HCEC 1CT (cell line): ENCODE data around the gene ANKRD28.
"Not testable (repeated sequence)": the region's sequence is repeated elsewhere in the genome, so short reads cannot be mapped to it uniquely, and the experiment has no call there.

Experiments used
- DNase-seq: peaks from one replicate; pipeline ENCODE4 v3.0.0-alpha.2; 2017

The ANKRD28 gene

DNA sequence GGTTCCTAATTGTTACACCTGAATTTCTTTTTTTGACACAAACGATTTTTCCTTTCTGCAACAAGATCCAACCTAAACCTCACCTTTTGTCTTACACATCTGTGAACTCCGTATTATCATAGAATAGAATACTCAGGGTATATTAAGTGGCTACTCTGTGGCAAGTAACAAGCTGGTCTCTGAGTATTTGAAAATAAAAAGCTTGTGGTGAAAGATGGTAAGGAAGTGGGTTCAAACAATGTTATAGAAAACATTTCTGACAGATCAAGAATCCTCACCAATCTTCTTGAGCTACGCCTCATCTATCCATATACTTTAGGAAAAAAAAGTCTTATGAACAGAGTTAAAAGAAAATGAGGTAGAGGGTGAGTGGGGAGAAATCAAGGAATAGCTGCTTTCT is 3.5 kb upstream of the ANKRD28 start:
- no peak for DNase-seq

DNA sequence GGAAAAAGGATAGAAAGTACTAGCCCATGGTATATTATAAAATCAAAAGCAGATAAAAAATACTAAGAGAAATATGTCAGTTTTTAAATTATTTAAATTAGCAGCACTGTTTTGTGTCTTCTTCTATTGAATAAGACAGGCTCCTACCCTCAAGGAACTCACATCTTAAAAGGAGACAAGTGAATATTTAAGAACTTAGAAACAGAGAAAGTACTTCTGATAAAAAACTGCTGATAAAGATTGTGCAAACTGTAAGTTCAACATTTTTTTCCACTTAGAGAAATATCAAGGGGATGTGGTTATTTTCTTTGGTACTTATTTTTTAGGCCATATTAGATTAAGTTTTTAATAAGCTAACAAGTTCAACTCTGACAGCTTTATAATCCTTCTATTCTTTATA is 3.0 kb upstream of the ANKRD28 start:
- DNase-seq = no peak

DNA sequence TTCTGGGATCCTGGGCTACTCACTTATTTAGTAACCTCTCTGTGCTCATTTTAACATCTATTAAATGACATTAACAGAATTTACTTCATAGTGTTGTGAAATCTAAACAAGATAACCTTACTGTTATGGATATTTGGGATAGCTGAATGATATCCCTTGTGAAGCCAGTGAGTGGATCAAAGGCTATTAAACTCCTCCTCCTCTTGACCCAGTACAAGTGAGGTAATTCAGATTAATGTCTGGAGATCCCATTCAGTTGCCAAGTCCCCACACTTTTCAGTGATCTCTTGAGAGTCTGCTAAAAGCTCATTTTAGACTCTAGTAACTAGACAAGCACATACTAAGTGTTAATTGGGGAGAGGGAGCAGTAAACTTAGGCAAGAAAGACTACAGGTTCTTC is 2.5 kb upstream of the ANKRD28 start:
- DNase-seq = peak; percentile 42

DNA sequence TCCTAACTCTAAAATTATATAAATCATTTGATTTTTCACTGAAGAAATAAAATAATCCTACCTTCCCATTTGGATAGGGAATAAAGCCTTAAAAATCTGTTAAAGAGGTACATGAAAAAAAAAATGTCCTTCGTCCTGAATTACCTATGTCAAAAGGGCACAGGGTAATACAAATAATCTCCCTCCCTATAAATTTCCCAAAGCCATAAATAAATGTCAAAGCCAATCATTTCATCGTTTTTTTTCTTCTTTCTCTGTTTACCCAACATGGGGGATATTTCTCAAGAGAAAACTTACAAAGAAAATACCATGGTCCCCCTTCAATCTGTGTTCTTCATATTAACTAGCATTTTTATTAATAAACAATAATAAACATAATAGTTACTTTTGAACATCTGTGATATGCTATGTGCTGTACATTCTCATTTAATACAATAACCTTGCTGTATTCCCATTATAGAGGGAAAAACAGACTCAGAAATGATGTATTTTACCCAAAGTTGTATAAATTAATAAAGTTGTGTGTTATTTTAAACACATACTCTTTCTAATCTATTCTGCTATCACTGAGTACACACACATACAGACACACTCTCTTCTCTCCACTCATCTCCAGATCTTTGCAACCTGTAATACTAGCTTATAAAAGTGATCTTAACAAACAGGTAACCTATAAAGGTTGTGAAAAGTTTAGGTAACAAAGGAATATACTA is 910 bp upstream of the ANKRD28 start:
- DNase-seq = no peak

DNA sequence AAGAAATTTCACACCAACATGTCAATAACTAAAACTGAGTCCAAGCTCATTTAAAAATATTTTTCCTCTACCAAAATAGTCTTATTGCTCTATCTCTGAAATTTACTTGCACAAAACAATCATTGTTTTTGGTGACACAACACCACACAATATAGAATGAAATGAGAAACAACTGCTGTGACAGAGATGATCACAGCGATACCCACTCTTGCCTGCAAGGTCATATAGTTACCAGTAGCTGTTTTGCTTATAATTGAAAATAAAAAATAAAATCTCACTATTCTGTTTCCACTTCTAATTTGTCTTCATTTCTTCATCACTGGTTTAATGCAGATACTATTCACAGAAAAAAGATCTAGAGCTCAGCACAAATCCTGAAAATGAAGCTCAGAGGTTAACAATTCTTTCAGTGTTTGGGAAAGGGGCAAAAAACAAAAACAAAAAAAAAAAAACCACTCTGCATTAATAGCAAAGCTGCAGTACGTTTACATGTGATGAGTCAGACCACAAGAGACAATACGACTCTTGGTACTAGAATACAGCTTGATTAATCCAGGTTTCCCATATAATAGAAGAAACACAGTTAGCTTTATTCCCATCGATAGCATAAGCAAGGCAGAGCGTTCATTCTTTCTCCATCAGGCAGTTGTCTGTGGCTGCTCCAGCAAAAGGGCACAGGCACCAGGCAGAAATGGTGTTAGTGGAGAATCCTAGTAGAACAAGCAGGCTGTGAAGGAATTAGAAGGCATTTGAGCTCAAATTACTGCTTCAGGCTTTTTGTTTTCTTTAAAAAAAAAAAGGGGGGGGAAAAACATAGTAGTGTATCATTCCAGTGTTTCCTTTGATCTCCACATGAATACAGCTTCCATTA is 773 bp downstream of the ANKRD28 start:
- peak; percentile 81 for DNase-seq

DNA sequence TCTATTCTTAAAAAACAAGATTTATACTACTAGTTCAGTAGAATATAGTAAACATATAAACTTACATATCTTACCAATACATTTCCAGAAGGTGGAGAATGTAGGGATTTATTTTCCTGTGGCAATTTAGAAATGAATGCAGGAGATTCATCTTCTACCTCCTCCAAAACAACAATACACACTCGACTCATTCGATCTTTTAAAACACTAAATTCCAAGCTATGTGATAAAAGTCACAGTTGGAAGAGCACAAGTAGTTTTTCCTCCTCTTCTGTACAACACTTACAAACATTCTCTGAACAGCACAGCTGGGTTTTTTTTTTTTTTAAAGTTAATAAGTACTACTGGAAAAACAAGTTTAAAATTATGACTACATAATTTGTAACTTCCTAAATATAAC is 1.4 kb downstream of the ANKRD28 start:
- no peak for DNase-seq

DNA sequence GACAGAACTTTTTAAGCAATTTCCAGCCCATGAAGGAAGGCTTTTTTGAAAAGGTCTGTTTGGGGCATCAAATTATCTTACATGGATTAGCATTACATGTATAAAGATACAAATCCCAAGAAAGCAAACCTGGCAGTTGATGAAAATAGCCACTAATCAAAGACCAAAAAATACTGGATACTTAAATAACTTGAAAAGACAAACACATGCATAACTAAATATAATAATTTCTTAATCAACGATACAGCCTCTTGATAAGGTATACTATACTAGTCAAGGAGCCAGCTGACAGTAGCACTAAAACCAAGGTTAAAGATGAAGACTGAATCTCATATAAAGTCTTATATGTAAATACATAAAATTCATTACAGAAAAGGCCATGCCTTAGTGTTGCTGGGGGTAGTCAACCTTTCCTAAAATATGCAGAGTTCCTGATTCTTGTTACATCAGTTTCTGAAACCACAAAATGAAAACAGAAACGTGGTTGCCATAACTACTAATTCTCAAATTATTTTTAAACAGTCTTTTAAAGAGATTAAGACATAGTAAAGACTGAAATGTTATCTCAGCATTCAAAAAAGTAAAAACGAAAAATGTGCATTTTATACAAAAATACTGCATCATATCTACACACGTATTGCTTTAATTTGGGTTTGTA is 2.0 kb downstream of the ANKRD28 start:
- peak; percentile 56 for DNase-seq

DNA sequence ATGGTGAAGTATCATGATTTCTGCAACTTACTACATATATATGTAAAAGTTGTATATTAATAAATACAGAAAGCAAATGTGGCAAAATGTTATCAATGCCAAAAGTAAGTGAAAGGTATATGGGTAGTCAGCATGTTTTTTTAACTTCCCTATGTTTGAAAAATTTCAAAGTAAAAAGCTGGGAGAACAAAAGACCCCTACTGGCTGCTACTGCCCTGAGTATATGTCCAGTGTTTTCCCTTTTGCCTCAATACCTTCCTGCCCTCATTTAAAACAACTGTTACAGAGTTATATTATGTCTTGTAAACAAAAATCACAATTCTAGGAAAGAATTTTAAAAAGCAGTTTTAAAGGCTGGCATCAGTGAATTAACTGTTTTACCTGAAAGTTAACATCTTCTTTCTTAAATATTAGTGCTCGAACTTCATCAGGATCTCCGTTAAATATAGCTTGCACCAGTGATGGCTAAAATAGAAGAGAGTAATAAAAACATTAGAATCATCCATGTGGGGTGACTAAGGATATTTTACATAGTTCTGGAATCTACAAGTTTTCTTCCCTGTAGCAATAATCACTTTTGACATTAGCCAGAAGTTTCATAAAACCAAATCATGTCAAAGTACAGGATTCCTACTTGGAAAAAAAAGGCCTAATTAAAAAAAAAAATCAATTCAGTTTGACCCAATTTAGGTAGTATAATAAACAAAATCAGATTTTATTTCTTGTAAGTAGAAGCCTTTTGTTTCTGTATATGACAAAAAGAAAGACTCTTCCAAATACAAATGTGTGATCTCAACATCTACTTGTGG is 2.7 kb downstream of the ANKRD28 start:
- DNase-seq = peak; percentile 48

DNA sequence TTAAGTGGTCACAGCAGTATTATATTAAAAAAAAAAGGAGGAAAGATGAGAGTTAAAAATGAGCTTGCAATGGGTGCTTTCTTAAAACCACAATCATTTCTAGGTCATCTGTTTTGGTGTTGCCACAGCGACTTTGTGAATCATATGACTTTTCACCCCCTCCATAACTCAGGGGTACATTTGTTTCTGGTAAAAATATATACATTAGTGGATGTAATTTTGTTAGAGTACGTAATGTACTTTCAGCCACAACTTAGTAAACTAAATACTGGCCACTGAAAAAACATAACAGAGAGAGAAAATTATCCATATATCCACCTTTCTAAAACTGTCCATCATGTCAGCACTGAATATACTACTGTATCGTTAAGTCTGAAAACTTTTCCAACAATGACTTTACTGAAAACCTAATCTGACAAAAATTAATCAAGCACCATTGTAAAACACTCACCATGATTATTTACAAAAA is 3.4 kb downstream of the ANKRD28 start:
- peak; percentile 85 for DNase-seq

DNA sequence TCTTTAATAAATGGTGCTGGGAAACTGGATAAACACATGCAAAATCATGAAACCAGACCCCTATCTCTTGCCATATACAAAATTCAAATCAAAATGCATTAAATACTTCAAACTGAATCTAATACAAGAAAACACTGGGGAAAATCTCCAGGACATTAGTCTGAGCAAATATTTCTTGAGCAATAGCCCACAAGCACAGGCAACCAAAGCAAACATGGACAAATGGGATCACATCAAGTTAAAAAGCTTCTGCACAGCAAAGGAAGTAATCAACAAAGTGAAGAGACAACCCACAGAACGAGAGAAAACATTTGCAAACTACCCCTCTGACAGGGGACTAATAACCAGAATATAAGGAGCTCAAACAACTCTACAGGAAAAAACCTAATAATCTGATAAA is 6.3 kb downstream of the ANKRD28 start:
- no peak for DNase-seq

DNA sequence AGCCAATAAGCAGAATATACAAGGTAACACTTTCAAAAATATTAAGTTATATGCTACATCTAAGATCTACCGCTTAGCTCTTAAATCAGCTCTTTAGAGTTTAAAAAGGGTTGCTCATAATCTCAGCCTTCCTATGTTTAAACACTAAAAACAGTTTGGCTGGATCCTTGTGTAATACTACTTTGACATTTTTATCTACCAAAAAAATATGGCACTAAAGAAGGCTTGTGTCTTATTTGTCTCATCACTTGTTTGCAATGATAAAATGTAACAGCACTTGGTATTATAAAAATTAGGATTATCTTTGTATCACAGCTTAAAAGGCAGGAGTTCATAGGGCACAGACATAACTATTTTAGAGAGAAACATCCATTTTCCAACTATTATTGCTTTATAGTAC is 9.8 kb downstream of the ANKRD28 start:
- no peak for DNase-seq

DNA sequence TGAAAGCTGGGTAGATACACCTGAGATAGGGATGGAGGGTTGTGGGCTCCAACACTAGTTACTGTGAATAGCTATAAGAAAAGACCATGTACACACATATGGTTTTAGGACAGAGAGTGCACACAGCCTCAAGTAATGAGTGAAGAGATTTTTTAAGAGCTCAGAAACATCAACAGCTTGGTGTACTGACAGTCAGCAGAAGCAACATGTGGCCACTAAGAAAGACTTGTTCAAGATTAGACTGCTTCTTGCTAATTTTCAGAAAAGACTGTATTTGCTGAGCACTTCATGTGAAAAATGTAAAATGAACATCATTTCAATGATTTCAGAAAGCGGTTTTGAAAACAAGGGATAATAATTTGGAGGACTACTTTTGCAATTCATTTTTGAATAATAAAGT is 10.3 kb downstream of the ANKRD28 start:
- DNase-seq = no peak

DNA sequence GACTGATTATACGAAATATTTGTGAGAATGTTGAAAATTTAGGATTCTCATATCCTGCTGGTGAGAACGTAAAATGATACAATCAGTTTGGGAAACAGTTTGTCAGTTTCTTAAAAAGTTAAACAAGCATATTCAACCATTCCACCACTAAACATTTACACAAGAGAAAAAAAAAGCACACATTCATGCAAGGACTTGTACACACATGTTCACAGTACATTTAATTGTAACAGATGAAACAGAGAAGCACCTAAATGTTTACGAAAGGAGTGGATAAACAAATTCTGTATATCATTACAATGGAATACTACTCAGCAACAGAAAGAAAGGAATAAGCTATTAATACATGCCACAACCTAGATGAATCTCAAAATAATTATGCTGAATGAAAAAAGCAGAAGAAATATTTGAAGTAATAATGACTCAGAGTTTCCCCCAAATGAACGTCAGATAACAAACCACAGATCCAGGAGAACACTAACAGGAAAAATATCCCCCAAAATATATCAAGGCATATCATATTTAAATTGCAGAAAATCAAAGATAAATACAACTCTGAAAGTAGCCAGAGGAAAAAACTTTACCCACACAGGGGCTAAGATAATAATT is 14.3 kb downstream of the ANKRD28 start:
- DNase-seq = peak; percentile 76

DNA sequence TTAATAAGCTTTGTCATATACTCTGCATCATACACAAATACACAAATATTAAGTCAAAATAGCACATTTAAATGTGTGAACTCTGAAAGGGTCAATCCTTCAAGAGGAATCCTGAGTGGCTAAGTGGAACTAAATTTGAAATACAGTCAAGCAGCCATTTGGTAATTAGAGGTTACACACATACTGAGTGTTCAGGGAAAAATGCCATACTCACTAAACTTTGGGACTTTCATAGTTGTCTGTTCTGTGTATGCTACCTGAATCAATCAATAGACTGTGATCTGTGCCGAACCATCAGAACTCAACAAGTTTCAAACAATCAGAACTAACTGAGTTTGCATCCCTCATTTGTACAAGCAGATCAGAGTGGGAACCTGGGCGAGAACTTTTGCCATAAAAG is 15.3 kb downstream of the ANKRD28 start:
- no peak for DNase-seq

DNA sequence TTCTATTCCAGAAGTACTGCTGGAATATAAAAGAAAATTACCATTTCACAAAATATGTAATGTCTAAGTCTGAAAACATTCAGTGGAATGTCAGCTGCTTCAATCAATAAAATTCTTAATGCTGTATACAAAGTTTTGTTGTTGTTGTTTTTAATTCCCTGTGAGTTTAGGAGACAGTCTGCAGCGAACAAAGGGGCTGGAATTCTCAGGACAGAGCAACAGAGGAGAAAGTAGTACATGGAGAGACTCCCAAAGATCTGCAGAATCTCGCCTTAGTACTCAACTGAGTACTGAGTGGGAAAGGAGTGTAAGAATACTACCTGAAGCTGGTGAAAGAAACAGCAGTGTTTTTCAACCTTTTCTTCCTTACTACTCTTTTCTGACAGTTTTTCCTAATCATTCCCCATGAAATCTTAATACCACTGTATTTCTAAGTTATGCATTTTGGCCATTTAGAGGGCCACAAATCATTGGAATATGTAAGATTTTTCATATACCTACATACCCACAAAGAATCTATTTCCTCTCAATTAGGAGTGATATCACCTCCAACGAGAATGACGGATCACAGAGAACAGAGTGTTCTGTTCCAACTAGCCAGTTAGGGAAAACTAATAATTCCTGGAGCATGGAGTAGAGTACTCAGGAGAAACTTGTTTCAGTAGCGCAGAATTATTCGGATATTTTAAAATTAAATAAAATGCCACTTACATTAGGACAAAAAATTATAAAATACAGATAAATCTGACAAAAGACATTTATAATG is 16.0 kb downstream of the ANKRD28 start:
- no peak for DNase-seq

DNA sequence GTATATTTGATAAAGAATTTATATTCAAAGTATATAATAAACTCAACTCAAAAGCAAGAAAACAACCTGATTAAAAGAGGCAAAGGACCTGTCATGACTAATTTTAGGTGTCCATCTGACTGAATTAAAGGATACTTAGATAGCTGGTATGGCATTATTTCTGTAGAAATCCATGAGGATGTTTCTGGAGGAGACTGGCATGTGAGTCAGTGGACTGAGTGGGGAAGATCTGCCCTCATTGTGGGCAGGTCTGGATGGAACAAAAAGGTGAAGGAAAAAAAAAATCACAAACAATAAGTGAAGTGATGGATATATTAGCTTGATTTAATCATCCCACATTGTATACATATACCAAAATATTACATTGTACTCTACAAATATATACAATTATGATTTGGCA is 16.6 kb downstream of the ANKRD28 start:
- no peak for DNase-seq

DNA sequence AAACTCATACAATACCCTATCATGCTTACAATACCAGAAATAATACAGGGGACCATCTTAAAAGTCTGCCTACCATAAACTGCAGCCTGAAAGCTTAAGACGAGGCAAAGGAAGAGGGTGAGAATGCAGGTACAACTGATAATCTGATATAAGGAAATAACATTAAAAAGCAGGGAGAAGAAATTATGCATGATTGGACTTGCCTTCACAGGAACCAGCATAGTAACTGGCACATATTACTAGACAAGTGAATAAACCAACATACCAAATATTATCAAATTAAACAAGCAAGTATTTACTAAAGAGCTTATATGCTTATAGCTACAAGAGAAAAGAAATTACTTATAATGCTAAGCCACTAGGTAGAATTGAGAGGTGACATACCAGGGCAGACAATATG is 18.7 kb downstream of the ANKRD28 start:
- DNase-seq = no peak

DNA sequence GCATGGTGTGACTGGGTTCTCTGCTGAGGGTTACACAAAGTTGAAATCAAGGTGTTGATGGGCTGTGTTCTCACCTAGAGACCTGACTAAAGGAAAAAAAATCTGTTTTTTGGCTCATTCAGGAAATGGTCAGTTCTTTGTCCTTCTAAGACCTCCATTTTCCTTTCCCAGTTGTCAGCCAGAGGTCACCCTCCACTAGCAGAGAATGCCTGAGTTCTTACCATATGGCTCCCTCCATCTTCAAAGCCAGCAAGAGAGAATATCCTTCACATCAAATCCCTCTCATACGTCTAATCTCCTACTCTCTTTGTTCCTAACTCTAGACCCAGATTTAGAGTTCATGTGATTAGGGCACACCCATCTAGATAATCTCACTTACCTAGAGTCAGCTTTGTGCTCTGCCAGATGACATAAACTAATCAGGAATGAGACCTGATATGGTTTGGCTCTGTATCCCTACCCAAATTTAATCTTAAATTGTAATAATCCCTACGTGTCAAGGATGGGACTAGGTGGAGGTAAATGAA is 19.4 kb downstream of the ANKRD28 start:
- no peak for DNase-seq

DNA sequence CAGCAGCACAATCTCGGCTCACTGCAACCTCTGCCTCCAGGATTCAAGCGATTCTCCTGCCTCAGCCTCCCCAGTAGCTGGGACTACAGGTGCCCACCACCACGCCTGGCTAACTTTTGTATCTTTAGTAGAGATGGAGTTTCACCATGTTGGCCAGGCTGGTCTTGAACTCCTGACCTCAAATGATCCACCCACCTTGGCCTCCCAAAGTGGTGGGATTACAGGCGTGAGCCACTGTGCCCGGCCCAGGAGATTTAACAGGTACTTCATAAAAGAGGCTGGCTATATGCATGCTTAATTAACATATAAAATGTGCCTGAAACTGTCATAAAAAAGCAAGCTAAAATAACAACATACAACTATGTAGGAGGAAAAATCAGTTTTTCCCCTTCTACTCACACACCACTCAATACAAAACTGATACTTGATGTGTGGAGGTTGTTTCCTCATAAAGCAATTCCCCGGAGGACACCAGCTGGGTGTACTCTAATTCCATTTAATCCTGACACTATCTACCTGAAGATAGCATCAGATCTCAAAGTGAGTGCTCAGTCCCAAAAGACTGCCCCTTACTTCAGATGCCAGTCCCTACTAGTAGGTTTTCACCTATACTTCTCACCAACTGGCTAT is 22.7 kb downstream of the ANKRD28 start:
- not testable (repeated sequence) for DNase-seq

DNA sequence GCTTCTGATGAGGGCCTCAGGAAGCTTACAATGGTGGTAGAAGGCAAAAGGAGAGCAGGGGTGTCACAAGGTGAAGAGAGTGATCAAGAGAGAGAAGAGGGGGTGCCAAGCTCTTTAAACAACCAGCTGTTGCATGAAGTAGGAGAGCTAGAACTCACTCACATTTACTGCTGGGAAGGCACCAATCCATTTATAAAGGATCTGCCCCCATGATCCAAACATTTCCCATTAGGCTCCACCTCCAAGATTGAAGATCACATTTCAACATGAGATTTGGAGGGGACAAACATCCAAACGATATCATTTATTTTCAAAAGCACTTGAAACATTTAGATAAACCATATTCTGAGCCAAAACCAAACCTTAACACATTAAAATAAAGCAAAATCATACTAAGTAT is 26.3 kb downstream of the ANKRD28 start:
- no peak for DNase-seq
